ENCODE results near the gene ACVR1C. TPM values are rescaled to one million over a fixed set of nuclear protein-coding genes. Genes with fewer than 3 reads are reported as not detected.

The ACVR1C gene
- total and polyA plus RNA-seq, 2 of the 8 experiments (the other 6 are each of a cell fraction or from before 2014, with no cell fraction given) = 0.21 to 0.52 TPM

GRCh38 chr2:157506586-157506985 is 122.1 kb downstream of the ACVR1C start:
- Histone ChIP-seq H2BK5ac (ENCODE audit: low read depth, low read length) (no peak overlapping the region), H2BK120ac (replicated peaks; ENCODE audit: low read depth, low read length) (no peak overlapping the region), H3K23ac (ENCODE audit: insufficient read length) (no peak overlapping the region), H3K56ac (replicated peaks; ENCODE audit: insufficient read length, low read depth, low read length) (no peak overlapping the region), H3K9ac (replicated peaks in 1 of 4; ENCODE audit: extremely low read depth in 1 of 4, low read depth in 3 of 4, low read length in 3 of 4) (no peak overlapping the region), H2BK12ac (ENCODE audit: low read depth, low read length) (no peak overlapping the region), H4K91ac (replicated peaks; ENCODE audit: insufficient read length, low read length) (no peak overlapping the region), H3K27ac (ENCODE audit: low read depth, low read length) (no peak overlapping the region), H3K36me3 (ENCODE audit: control insufficient read depth in 2 of 4, insufficient read depth in 4 of 4, low read length in 3 of 4) (no peaks in the 10 kb centered on the region), H3K14ac (ENCODE audit: insufficient read length) (no peak overlapping the region), H2BK15ac (ENCODE audit: low read length) (no peak overlapping the region), H3K79me2 (ENCODE audit: control insufficient read depth in 1 of 2, insufficient read depth in 2 of 2, low read length in 2 of 2) (no peaks in the 10 kb centered on the region), H3K23me2 (ENCODE audit: low read depth, low read length) (no peaks in the 10 kb centered on the region), H2BK20ac (ENCODE audit: low read length) (no peak overlapping the region), H2AK5ac (ENCODE audit: low read depth, low read length) (no peak overlapping the region), H2AFZ (ENCODE audit: low read length) (no peak overlapping the region), H4K5ac (ENCODE audit: insufficient read length, low read depth, low read length) (no peak overlapping the region), H3K4me1 (replicated peaks in 1 of 4; ENCODE audit: control insufficient read depth in 3 of 4, insufficient read depth in 4 of 4, low read length in 3 of 4) (no peaks in the 10 kb centered on the region), H3K79me1 (ENCODE audit: low read depth, low read length) (no peaks in the 10 kb centered on the region), H3K27me3 (replicated peaks in 1 of 4; ENCODE audit: control insufficient read depth in 3 of 4, extremely low read depth in 1 of 4, insufficient read depth in 3 of 4, low read length in 3 of 4) (no peaks in the 10 kb centered on the region), H4K20me1 (replicated peaks in 1 of 2; ENCODE audit: control insufficient read depth in 1 of 2, insufficient read depth in 2 of 2, low read length in 2 of 2) (no peaks in the 10 kb centered on the region), H4K8ac (ENCODE audit: extremely low read depth, insufficient read depth, low read length) (no peak overlapping the region), H3K4me3 (ENCODE audit: extremely low read depth in 1 of 4, insufficient read depth in 2 of 4, low read depth in 3 of 4, low read length in 4 of 4) (no peak overlapping the region), H3K18ac (ENCODE audit: extremely low read depth, low read length) (no peak overlapping the region), H3K9me3 (ENCODE audit: insufficient read depth in 2 of 2, low read depth in 1 of 2, low read length in 1 of 2) (no peaks in the 10 kb centered on the region), H3K4ac (replicated peaks; ENCODE audit: insufficient read length, low read depth, low read length) (no peak overlapping the region), H3K4me2 (ENCODE audit: insufficient read depth in 1 of 2, low read depth in 2 of 2, low read length in 2 of 2) (no peak overlapping the region)
- DNase-seq (ENCODE audit: low read depth in 1 of 2, low spot score in 2 of 2) (no peak), FAIRE-seq (no peak)
- POLR2A ChIA-PET (ENCODE audit: partially characterized antibody) = no interaction called here
- TF ChIP-seq SP1 (IDR thresholded peaks at IDR 0.05; ENCODE audit: low read depth, low read length) = no peak
- no peak for TF ChIP-seq SIN3A (conservative IDR thresholded peaks at IDR 0.05 in 1 of 2, IDR thresholded peaks at IDR 0.05 in 1 of 2; ENCODE audit: low read depth in 1 of 2, low read length in 2 of 2)
- no peak for TF ChIP-seq SP4 (IDR thresholded peaks at IDR 0.05; ENCODE audit: low read length)
- CTCF ChIA-PET (ENCODE audit: partially characterized antibody) = interaction anchor here (0.9 to 1.3 kb wide), 2 partner anchors 9 to 14 kb away, joined by 3 to 5 read pairs; no protein-coding TSS in a partner anchor

All from H1 (cell line).